ENCODE measurements around the gene EGF.
"Not testable (repeated sequence)": the region's sequence is repeated elsewhere in the genome, so short reads cannot be mapped to it uniquely, and the experiment has no call there.

Gene EGF

GRCh38 chr4:110039164-110039563, 126.5 kb downstream of the EGF start:
- not testable (repeated sequence) for DNase-seq; H3K4me2 ChIP-seq (ENCODE audit: low read length); H2BK12ac ChIP-seq (ENCODE audit: low read length); H3K79me2 ChIP-seq (ENCODE audit: control insufficient read depth, insufficient read depth, low read length, poor library complexity); H3K27me3 ChIP-seq (ENCODE audit: insufficient read depth, low read length); H3K9me3 ChIP-seq (ENCODE audit: insufficient read depth, low read depth, low read length); H3K14ac ChIP-seq (ENCODE audit: low read length); H2BK120ac ChIP-seq (ENCODE audit: insufficient read depth, low read length, poor library complexity); H3K9ac ChIP-seq (ENCODE audit: low read length); H2AK5ac ChIP-seq (ENCODE audit: low read length); H3K23ac ChIP-seq (ENCODE audit: low read length); H3K27ac ChIP-seq (ENCODE audit: low read depth, low read length); H2AFZ ChIP-seq (ENCODE audit: insufficient read depth, low read length, poor library complexity); H3K18ac ChIP-seq (ENCODE audit: low read length); H3K4ac ChIP-seq (ENCODE audit: low read depth, low read length); H3K36me3 ChIP-seq (ENCODE audit: control insufficient read depth in 1 of 2, insufficient read depth in 2 of 2, low read length in 2 of 2); H3K4me3 ChIP-seq (ENCODE audit: low read depth, low read length); H3K79me1 ChIP-seq (ENCODE audit: low read length); H2BK5ac ChIP-seq (ENCODE audit: low read depth, low read length, poor library complexity); H4K91ac ChIP-seq (ENCODE audit: low read depth, low read length); H3K4me1 ChIP-seq (ENCODE audit: control insufficient read depth in 1 of 2, insufficient read depth in 2 of 2, low read length in 2 of 2); H4K12ac ChIP-seq (ENCODE audit: low read depth, low read length); H4K8ac ChIP-seq (ENCODE audit: low read depth, low read length)
- WGBS (ENCODE audit: extremely low coverage, insufficient coverage, insufficient read length) = no CpG with 5 or more reads among the region's 11 CpGs

- Histone ChIP-seq H3K79me1 (ENCODE audit: low read length) (no peaks in the 10 kb centered on the region), H2BK5ac (ENCODE audit: low read depth, low read length, poor library complexity) (no peak overlapping the region), H4K12ac (ENCODE audit: low read depth, low read length) (no peak overlapping the region), H2BK12ac (ENCODE audit: low read length) (peak overlapping the region; percentile 20), H3K9ac (ENCODE audit: low read length) (no peak overlapping the region), H2BK120ac (ENCODE audit: insufficient read depth, low read length, poor library complexity) (no peak overlapping the region), H3K18ac (ENCODE audit: low read length) (no peak overlapping the region), H3K23ac (ENCODE audit: low read length) (no peak overlapping the region), H3K4me1 (ENCODE audit: control insufficient read depth in 1 of 2, insufficient read depth in 2 of 2, low read length in 2 of 2) (peaks cover 4% of the 10 kb centered on the region in 2 experiments), H2AFZ (ENCODE audit: insufficient read depth, low read length, poor library complexity) (no peak overlapping the region), H3K4ac (ENCODE audit: low read depth, low read length) (no peak overlapping the region), H3K14ac (ENCODE audit: low read length) (no peak overlapping the region), H3K9me3 (ENCODE audit: insufficient read depth, low read depth, low read length) (no peaks in the 10 kb centered on the region), H3K27ac (ENCODE audit: low read depth, low read length) (no peak overlapping the region), H3K4me2 (ENCODE audit: low read length) (no peak overlapping the region), H3K36me3 (ENCODE audit: control insufficient read depth in 1 of 2, insufficient read depth in 2 of 2, low read length in 2 of 2) (no peaks in the 10 kb centered on the region), H4K8ac (ENCODE audit: low read depth, low read length) (no peak overlapping the region), H3K79me2 (ENCODE audit: control insufficient read depth, insufficient read depth, low read length, poor library complexity) (no peaks in the 10 kb centered on the region), H2AK5ac (ENCODE audit: low read length) (no peak overlapping the region), H3K27me3 (ENCODE audit: insufficient read depth, low read length) (no peaks in the 10 kb centered on the region), H4K91ac (ENCODE audit: low read depth, low read length) (no peak overlapping the region), H3K4me3 (ENCODE audit: low read depth, low read length) (no peak overlapping the region)
- no CpG with 5 or more reads among the region's 1 CpG for WGBS (ENCODE audit: extremely low coverage, insufficient coverage, insufficient read length)
- DNase-seq = no peak
These were observed 129.1 kb downstream of the EGF start for GRCh38 chr4:110041735-110042134.

- no peak overlapping the region for H3K27ac ChIP-seq (ENCODE audit: low read depth, low read length)
- peaks cover 4% of the 10 kb centered on the region in 2 experiments for H3K4me1 ChIP-seq (ENCODE audit: control insufficient read depth in 1 of 2, insufficient read depth in 2 of 2, low read length in 2 of 2)
- H3K9ac ChIP-seq (ENCODE audit: low read length) = no peak overlapping the region
- H3K4ac ChIP-seq (ENCODE audit: low read depth, low read length) = no peak overlapping the region
- no peak overlapping the region for H3K23ac ChIP-seq (ENCODE audit: low read length)
- H2BK12ac ChIP-seq (ENCODE audit: low read length) = no peak overlapping the region
- H4K12ac ChIP-seq (ENCODE audit: low read depth, low read length) = no peak overlapping the region
- DNase-seq = no peak
- no peak overlapping the region for H3K14ac ChIP-seq (ENCODE audit: low read length)
- H3K4me3 ChIP-seq (ENCODE audit: low read depth, low read length) = no peak overlapping the region
- no peak overlapping the region for H3K4me2 ChIP-seq (ENCODE audit: low read length)
- no peak overlapping the region for H4K91ac ChIP-seq (ENCODE audit: low read depth, low read length)
- H3K9me3 ChIP-seq (ENCODE audit: insufficient read depth, low read depth, low read length) = no peaks in the 10 kb centered on the region
- H4K8ac ChIP-seq (ENCODE audit: low read depth, low read length) = no peak overlapping the region
- H3K27me3 ChIP-seq (ENCODE audit: insufficient read depth, low read length) = no peaks in the 10 kb centered on the region
- no peaks in the 10 kb centered on the region for H3K36me3 ChIP-seq (ENCODE audit: control insufficient read depth in 1 of 2, insufficient read depth in 2 of 2, low read length in 2 of 2)
- no CpG with 5 or more reads among the region's 13 CpGs for WGBS (ENCODE audit: extremely low coverage, insufficient coverage, insufficient read length)
- no peak overlapping the region for H2AK5ac ChIP-seq (ENCODE audit: low read length)
- H3K18ac ChIP-seq (ENCODE audit: low read length) = no peak overlapping the region
- no peaks in the 10 kb centered on the region for H3K79me2 ChIP-seq (ENCODE audit: control insufficient read depth, insufficient read depth, low read length, poor library complexity)
- no peak overlapping the region for H2AFZ ChIP-seq (ENCODE audit: insufficient read depth, low read length, poor library complexity)
- H2BK120ac ChIP-seq (ENCODE audit: insufficient read depth, low read length, poor library complexity) = no peak overlapping the region
- no peak overlapping the region for H2BK5ac ChIP-seq (ENCODE audit: low read depth, low read length, poor library complexity)
- no peaks in the 10 kb centered on the region for H3K79me1 ChIP-seq (ENCODE audit: low read length)
These were observed 130.1 kb downstream of the EGF start for GRCh38 chr4:110042545-110043517.

- H3K27me3 ChIP-seq (ENCODE audit: insufficient read depth, low read length) = no peaks in the 10 kb centered on the region
- H3K23ac ChIP-seq (ENCODE audit: low read length) = no peak overlapping the region
- no peak overlapping the region for H3K9ac ChIP-seq (ENCODE audit: low read length)
- no peak overlapping the region for H2BK120ac ChIP-seq (ENCODE audit: insufficient read depth, low read length, poor library complexity)
- no CpG with 5 or more reads among the region's 5 CpGs for WGBS (ENCODE audit: extremely low coverage, insufficient coverage, insufficient read length)
- H3K4me3 ChIP-seq (ENCODE audit: low read depth, low read length) = no peak overlapping the region
- DNase-seq = no peak
- peaks cover 4% of the 10 kb centered on the region in 2 experiments for H3K4me1 ChIP-seq (ENCODE audit: control insufficient read depth in 1 of 2, insufficient read depth in 2 of 2, low read length in 2 of 2)
- no peak overlapping the region for H2AFZ ChIP-seq (ENCODE audit: insufficient read depth, low read length, poor library complexity)
- H3K36me3 ChIP-seq (ENCODE audit: control insufficient read depth in 1 of 2, insufficient read depth in 2 of 2, low read length in 2 of 2) = peaks cover 2 to 4% of the 10 kb centered on the region in 2 experiments
- H3K18ac ChIP-seq (ENCODE audit: low read length) = no peak overlapping the region
- H3K27ac ChIP-seq (ENCODE audit: low read depth, low read length) = no peak overlapping the region
- no peaks in the 10 kb centered on the region for H3K79me1 ChIP-seq (ENCODE audit: low read length)
- no peak overlapping the region for H3K14ac ChIP-seq (ENCODE audit: low read length)
- no peak overlapping the region for H4K8ac ChIP-seq (ENCODE audit: low read depth, low read length)
- H2BK12ac ChIP-seq (ENCODE audit: low read length) = no peak overlapping the region
- no peak overlapping the region for H2AK5ac ChIP-seq (ENCODE audit: low read length)
- no peak overlapping the region for H4K91ac ChIP-seq (ENCODE audit: low read depth, low read length)
- no peak overlapping the region for H3K4ac ChIP-seq (ENCODE audit: low read depth, low read length)
- H2BK5ac ChIP-seq (ENCODE audit: low read depth, low read length, poor library complexity) = no peak overlapping the region
- H3K4me2 ChIP-seq (ENCODE audit: low read length) = no peak overlapping the region
- no peak overlapping the region for H4K12ac ChIP-seq (ENCODE audit: low read depth, low read length)
- H3K79me2 ChIP-seq (ENCODE audit: control insufficient read depth, insufficient read depth, low read length, poor library complexity) = no peaks in the 10 kb centered on the region
- H3K9me3 ChIP-seq (ENCODE audit: insufficient read depth, low read depth, low read length) = no peaks in the 10 kb centered on the region
These were observed 133.9 kb downstream of the EGF start for GRCh38 chr4:110046588-110047049.

Data from trophoblast cell (in vitro differentiated cells and primary cell).